Naive B cell (primary cell): ENCODE data around the gene NIN. TPM values are rescaled to one million over a fixed set of nuclear protein-coding genes. Genes with fewer than 3 reads are reported as not detected.
"Not testable (repeated sequence)": the region's sequence is repeated elsewhere in the genome, so short reads cannot be mapped to it uniquely, and the experiment has no call there.

Experiments used
- ATAC-seq, 2 donors: fragments of 150-1000 bp; cut with Tn5 transposase; 2 replicates each; pipeline ENCODE4 v1.10.0; 2021; ENCODE audit warnings: low read depth in 2 of 2, mild to moderate bottlenecking in 2 of 2, moderate library complexity in 2 of 2
- DNase-seq: peaks from one replicate; pipeline ENCODE4 v3.0.0; 2022
- H3K27ac Mint-ChIP-seq, 6 donors: one replicate each; pipeline ENCODE4 v1.8.0; 2020 to 2022; ENCODE audit warnings: mild to moderate bottlenecking in 6 of 6, mixed read lengths in 6 of 6, moderate library complexity in 5 of 6, inconsistent platforms in 2 of 6
- H3K27me3 Mint-ChIP-seq, 3 donors: one replicate each; pipeline ENCODE4 v1.8.0; 2021 to 2022; ENCODE audit warnings: mixed read lengths in 3 of 3, mild to moderate bottlenecking in 1 of 3
- H3K36me3 Mint-ChIP-seq, 2 donors: one replicate each; pipeline ENCODE4 v1.8.0; 2020 to 2022; ENCODE audit warnings: mixed read lengths in 2 of 2, inconsistent platforms in 1 of 2, mild to moderate bottlenecking in 1 of 2
- H3K4me1 Mint-ChIP-seq, 3 donors: one replicate each; pipeline ENCODE4 v1.8.0; 2020 to 2022; ENCODE audit warnings: mixed read lengths in 3 of 3, inconsistent platforms in 1 of 3, mild to moderate bottlenecking in 1 of 3, moderate library complexity in 1 of 3
- H3K4me3 Mint-ChIP-seq, 8 donors: one replicate each; pipeline ENCODE4 v1.8.0; 2020 to 2022; ENCODE audit warnings: mild to moderate bottlenecking in 8 of 8, mixed read lengths in 8 of 8, moderate library complexity in 8 of 8, inconsistent platforms in 2 of 8
- H3K9me3 Mint-ChIP-seq, 7 donors: one replicate each; pipeline ENCODE4 v1.8.0; 2020 to 2022; ENCODE audit warnings: mixed read lengths in 7 of 7, mild to moderate bottlenecking in 5 of 7, inconsistent platforms in 2 of 7, moderate library complexity in 1 of 7
- polyA plus RNA-seq, 6 donors: library from polyadenylated mRNA; unstranded; fragments of 300-500 nt; fragmentation: Illumina TruSeq; gene quantifications; one replicate each; pipeline ENCODE4 v1.2.3, GENCODE V29; 2021; ENCODE audit warnings: low read depth in 6 of 6

NIN gene
- polyA plus RNA-seq, 6 donors from 2014 or later, result 20.2 to 100 (median 51.1) TPM

GRCh38 chr14:50719911-50720759 lies 110.8 kb downstream of the NIN start:
- Mint-ChIP-seq H3K27me3 (no peaks in the 10 kb centered on the region), H3K27ac (peak overlapping the region in 1 of 6 donors; percentile 16), H3K36me3 (peaks cover 5 to 18% of the 10 kb centered on the region in 2 donors), H3K4me3 (no peak overlapping the region), H3K9me3 (no peaks in the 10 kb centered on the region), H3K4me1 (peaks cover 0 to 4% (median 0%) of the 10 kb centered on the region in 3 donors)
- ATAC-seq (no peak), DNase-seq (no peak)

- no peaks in the 10 kb centered on the region for H3K9me3 Mint-ChIP-seq
- peaks cover 0 to 7% of the 10 kb centered on the region in 2 donors for H3K36me3 Mint-ChIP-seq
- DNase-seq, result no peak
- peaks cover 0 to 6% (median 5%) of the 10 kb centered on the region in 3 donors for H3K4me1 Mint-ChIP-seq
- no peak overlapping the region for H3K4me3 Mint-ChIP-seq
- no peak overlapping the region for H3K27ac Mint-ChIP-seq
- no peak for ATAC-seq
- H3K27me3 Mint-ChIP-seq, result no peaks in the 10 kb centered on the region
Observed at GRCh38 chr14:50718949-50719348, 112.0 kb downstream of the NIN start.

- Mint-ChIP-seq H3K9me3 (no peaks in the 10 kb centered on the region), H3K27me3 (no peaks in the 10 kb centered on the region), H3K4me3 (no peak overlapping the region), H3K4me1 (peaks cover 0 to 6% (median 5%) of the 10 kb centered on the region in 3 donors), H3K27ac (peak overlapping the region in 2 of 6 donors; percentile 29 to 71), H3K36me3 (no peaks in the 10 kb centered on the region)
- DNase-seq (no peak), ATAC-seq (no peak)
Observed at GRCh38 chr14:50717811-50718210, 113.2 kb downstream of the NIN start.

DNA sequence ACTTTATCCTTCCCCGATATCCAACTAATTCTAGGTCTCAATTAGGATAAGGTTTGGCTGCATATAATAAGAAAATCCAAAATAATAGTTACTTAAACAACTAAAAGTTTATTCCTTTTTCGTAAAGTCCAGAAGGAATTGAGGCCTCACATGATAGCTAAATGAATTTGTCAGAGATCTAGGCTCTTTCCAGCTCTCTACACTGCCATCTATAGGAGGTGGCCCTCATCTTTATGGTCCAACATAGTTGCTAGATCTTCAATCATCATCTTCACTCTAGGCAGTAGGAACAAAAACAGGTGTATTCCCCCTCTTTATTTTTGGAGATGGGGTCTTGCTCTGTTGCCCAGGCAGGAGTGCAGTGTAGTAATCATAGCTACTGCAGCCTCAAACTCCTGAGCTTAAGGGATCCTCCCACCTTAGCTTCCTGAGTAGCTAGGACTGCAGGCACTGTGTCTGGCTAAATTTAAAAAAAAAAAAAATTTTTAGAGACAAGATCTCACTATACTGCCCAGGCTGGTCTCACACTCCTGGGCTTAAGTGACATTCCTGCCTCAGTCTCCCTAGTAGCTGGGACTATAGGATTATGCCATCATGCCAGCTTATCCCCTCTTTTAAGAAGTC lies 116.4 kb downstream of the NIN start:
- no peak overlapping the region for H3K4me3 Mint-ChIP-seq
- peak; percentile 35 for DNase-seq

DNA sequence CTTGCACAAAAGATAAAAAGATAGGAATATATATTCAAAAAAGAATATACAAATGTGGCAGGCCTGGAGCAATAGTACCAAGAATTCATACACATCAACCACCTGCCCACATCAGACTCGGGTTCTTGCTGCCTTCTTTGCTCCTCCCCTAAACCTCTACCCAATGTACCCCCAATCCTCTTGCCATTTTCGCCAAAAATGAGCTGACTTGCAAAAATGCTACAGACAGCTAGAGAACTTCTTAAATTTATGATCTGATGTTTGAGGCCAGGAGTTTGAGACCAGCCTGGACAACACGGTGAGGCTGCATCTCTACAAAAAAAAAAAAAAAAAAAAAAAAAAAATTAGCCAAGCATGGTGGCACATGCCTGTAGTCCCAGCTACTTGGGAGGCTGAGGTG lies 119.9 kb downstream of the NIN start:
- Mint-ChIP-seq H3K9me3 (peaks cover 0 to under 1% (median 0%) of the 10 kb centered on the region in 7 donors), H3K27me3 (no peaks in the 10 kb centered on the region), H3K4me3 (no peak overlapping the region), H3K27ac (peak overlapping the region in 1 of 6 donors; percentile 39), H3K4me1 (peaks cover 0 to 6% (median 5%) of the 10 kb centered on the region in 3 donors), H3K36me3 (no peaks in the 10 kb centered on the region)
- ATAC-seq (no peak), DNase-seq (no peak)

More for the DNA sequence above, 116.4 kb downstream of the NIN start:
- peaks cover 0 to 6% (median 5%) of the 10 kb centered on the region in 3 donors for H3K4me1 Mint-ChIP-seq
- H3K27me3 Mint-ChIP-seq, result no peaks in the 10 kb centered on the region
- H3K27ac Mint-ChIP-seq, result no peak overlapping the region
- ATAC-seq, result peak; percentile 69 to 76
- H3K36me3 Mint-ChIP-seq, result no peaks in the 10 kb centered on the region
- no peaks in the 10 kb centered on the region for H3K9me3 Mint-ChIP-seq

DNA sequence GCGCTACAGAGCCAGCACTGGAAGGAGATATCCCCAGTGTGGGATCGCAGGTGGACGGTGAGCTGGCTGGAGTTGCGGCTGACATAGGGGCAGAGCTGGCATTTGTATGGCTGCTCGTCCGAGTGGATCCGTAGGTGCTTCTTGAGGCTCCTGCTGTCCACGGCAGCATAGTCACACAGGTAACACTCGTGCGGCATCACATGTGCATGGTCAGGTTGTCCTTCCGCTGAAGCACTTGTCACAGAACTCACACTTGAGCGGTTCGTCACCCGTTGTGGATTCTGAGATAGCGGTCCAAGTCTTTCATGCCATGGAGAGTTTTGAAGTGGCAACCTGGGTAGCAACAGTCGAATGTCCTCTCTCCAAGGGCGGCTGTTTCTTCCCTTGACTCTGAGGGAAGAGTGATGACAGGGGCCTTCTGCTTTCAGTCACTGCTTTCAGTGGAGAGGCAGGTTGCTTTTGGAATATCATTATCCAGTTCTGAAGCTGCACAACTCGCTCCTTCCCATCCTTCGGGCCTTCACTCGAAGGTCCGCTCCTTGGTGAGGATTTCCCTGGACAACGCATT lies 125.9 kb downstream of the NIN start:
- Mint-ChIP-seq H3K4me3 (no peak overlapping the region), H3K27ac (no peak overlapping the region), H3K36me3 (no peaks in the 10 kb centered on the region), H3K9me3 (peaks cover 0 to 4% (median 0%) of the 10 kb centered on the region in 7 donors), H3K4me1 (no peaks in the 10 kb centered on the region), H3K27me3 (peaks cover 0 to 7% (median 4%) of the 10 kb centered on the region in 3 donors)
- ATAC-seq (no peak), DNase-seq (no peak)

DNA sequence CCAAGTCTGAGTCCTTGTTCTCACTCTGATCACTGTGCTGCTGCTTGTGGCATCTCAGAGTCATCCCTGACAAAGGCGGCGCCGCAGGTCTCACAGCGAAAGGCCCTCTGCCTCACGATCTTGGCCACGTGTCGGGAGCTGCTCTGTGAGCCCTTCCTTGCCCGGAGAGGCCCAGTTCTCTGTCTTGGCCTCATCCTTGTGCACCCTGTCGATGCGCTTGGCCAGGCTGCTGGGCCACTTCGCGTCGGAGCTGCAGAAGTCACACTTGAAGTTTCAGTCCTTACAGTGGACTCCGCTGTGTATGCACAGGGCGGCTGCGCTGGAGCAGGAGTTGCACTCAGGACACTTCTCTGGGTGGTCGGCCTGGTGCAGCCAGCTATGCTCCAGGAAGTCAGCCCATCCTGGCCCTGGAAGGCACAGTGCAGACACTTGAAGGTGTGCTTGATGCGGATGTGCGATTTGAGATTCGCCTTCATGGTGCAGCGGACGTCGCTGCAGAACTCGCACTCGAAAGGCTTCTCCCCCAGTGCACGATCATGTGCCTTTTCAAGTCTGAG lies 126.4 kb downstream of the NIN start:
- H3K27me3 Mint-ChIP-seq, result peaks cover 0 to 7% (median 4%) of the 10 kb centered on the region in 3 donors
- H3K27ac Mint-ChIP-seq, result no peak overlapping the region
- no peak for ATAC-seq
- peaks cover 0 to 7% (median 0%) of the 10 kb centered on the region in 7 donors for H3K9me3 Mint-ChIP-seq
- no peak for DNase-seq
- H3K4me3 Mint-ChIP-seq, result no peak overlapping the region
- H3K4me1 Mint-ChIP-seq, result no peaks in the 10 kb centered on the region
- no peaks in the 10 kb centered on the region for H3K36me3 Mint-ChIP-seq

DNA sequence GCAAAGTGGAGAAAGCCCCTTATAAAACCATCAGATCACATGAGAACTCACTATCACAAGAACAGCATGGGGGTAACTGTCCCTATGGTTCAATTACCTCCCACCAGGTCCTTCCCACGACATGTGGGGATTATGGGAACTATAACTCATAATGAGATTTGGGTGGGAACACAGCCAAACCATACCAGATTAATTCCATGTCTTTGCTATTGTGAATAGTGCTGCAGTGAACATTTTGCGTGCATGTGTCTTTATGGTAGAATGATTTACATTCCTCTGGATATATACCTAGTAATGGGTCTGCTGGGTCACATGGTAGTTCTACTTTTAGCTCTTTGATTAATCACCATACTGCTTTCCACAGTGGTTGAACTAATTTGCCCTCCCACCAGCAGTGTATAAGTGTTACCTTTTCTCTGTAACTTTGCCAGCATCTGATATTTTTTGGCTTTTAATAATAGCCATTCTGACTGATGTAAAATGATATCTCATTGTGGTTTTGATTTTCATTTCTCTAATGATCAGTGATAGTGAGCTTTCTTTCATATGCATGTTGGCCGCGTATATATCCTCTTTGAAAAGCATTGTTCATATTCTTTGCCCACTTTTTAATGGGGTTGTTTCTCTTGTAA lies 133.2 kb downstream of the NIN start:
- no peak overlapping the region for H3K4me3 Mint-ChIP-seq
- ATAC-seq (no peak), DNase-seq (no peak)
- peaks cover 0 to 22% of the 10 kb centered on the region in 2 donors for H3K36me3 Mint-ChIP-seq
- H3K27ac Mint-ChIP-seq, result no peak overlapping the region
- peaks cover 0 to 7% (median 0%) of the 10 kb centered on the region in 3 donors for H3K27me3 Mint-ChIP-seq
- no peaks in the 10 kb centered on the region for H3K4me1 Mint-ChIP-seq
- peaks cover 0 to 37% (median 11%) of the 10 kb centered on the region in 7 donors for H3K9me3 Mint-ChIP-seq

GRCh38 chr14:50694260-50694659 lies 136.7 kb downstream of the NIN start:
- Mint-ChIP-seq H3K36me3 (peaks cover 5 to 38% of the 10 kb centered on the region in 2 donors), H3K9me3 (peaks cover 4 to 45% (median 27%) of the 10 kb centered on the region in 7 donors)
- not testable (repeated sequence) for H3K27ac Mint-ChIP-seq, H3K27me3 Mint-ChIP-seq, H3K4me3 Mint-ChIP-seq, DNase-seq, H3K4me1 Mint-ChIP-seq, ATAC-seq

DNA sequence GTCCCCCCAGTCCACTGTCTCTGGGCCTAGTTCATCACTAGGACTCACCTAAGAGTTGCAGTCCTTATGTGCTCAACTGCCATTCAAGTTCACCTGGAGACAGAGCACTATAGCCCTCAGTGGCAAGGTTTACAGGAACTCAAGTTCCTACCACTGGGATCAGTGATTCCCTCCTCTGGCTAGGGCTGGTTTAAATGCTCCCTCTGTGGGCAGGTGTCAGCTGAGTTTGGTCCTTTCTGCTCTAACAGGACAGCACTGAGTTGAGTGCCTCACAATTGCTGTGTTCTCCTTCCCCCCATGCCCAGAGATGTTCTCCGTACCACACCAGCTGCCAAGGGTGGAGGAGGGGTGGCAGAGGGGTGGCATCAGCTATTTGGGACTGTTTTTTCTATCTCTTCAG lies 142.1 kb downstream of the NIN start:
- Mint-ChIP-seq H3K4me1 (no peaks in the 10 kb centered on the region), H3K27ac (no peak overlapping the region), H3K4me3 (no peak overlapping the region), H3K36me3 (peaks cover 5 to 32% of the 10 kb centered on the region in 2 donors), H3K27me3 (no peaks in the 10 kb centered on the region), H3K9me3 (peaks cover 4 to 34% (median 15%) of the 10 kb centered on the region in 7 donors)
- DNase-seq (no peak), ATAC-seq (no peak)

DNA sequence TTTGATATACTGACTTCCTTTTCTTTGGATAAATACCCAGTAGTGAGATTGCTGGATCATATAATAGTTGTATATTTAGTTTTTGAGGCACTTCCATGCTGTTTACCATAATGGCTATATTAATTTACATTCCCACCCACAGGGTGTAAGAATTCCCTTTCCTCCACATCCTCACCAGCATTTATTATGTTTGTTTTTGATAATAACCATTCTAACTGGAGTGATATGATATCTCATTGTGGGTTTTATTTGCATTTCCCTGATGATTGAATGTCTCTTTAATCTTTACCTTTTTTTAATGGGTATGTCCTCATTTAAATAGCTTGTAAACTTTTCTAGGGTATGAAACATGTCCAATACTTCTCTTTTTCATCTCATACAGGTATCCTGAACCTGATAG lies 151.3 kb downstream of the NIN start:
- Mint-ChIP-seq H3K4me1 (peaks cover 23 to 54% (median 30%) of the 10 kb centered on the region in 3 donors), H3K36me3 (no peaks in the 10 kb centered on the region), H3K27me3 (no peaks in the 10 kb centered on the region), H3K27ac (peak overlapping the region in 3 of 6 donors; percentile 14 to 75 (median 65)), H3K9me3 (peaks cover 0 to 7% (median 0%) of the 10 kb centered on the region in 7 donors), H3K4me3 (peak overlapping the region in 1 of 8 donors; percentile 57)
- no peak for DNase-seq
- ATAC-seq, result no peak

DNA sequence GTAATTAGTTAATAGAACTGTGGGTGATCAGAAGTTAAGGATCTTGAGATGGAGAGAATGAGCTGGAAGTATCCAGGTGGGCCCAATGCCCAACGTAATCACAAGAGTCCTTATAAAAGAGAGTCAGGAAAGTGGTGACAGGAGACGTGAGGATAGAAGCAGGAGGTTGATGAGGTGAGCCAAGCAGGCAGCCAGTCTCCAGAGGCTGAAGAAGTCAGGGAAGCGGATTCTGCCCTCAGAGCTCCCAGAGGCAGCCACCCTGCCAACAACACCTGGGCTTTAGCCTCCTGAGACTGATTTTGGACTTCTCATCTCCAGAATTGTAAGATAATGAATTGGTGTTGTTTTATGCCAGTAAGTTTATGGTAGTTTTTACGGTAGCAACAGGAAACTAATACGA lies 152.8 kb downstream of the NIN start:
- H3K4me1 Mint-ChIP-seq, result peaks cover 23 to 54% (median 30%) of the 10 kb centered on the region in 3 donors
- H3K27me3 Mint-ChIP-seq, result no peaks in the 10 kb centered on the region
- DNase-seq (no peak), ATAC-seq (no peak)
- peak overlapping the region; percentile 41 to 98 (median 89) for H3K27ac Mint-ChIP-seq
- H3K9me3 Mint-ChIP-seq, result peaks cover 0 to 4% (median 0%) of the 10 kb centered on the region in 7 donors
- no peaks in the 10 kb centered on the region for H3K36me3 Mint-ChIP-seq
- peak overlapping the region in 6 of 8 donors; percentile 6 to 86 (median 56) for H3K4me3 Mint-ChIP-seq
